ENCODE data around the gene FAM170B.

FAM170B gene

GRCh38 chr10:49131507-49132361, 2.1 kb downstream of the FAM170B start:
- H3K27me3 ChIP-seq (replicated peaks) = no peaks in the 10 kb centered on the region
- no peak for TF ChIP-seq CTCF (IDR thresholded peaks at IDR 0.05; ENCODE audit: low read depth, low read length, missing control alignments)
- no peak for DNase-seq
- in situ Hi-C loops (cut with HindIII; ENCODE audit: low pct_ligation_motif_present, low sequenced_read_pairs) = no loop called here
- no peak overlapping the region for H3K27ac ChIP-seq
- no peak overlapping the region for H3K4me3 ChIP-seq (ENCODE audit: low read depth, low read length)
- H3K36me3 ChIP-seq (replicated peaks) = no peaks in the 10 kb centered on the region

- Histone ChIP-seq H3K36me3 (replicated peaks) (no peaks in the 10 kb centered on the region), H3K27me3 (replicated peaks) (no peaks in the 10 kb centered on the region), H3K27ac (no peak overlapping the region), H3K4me3 (ENCODE audit: low read depth, low read length) (no peak overlapping the region)
- no peak for TF ChIP-seq CTCF (IDR thresholded peaks at IDR 0.05; ENCODE audit: low read depth, low read length, missing control alignments)
- DNase-seq = no peak
- in situ Hi-C loops (cut with HindIII; ENCODE audit: low pct_ligation_motif_present, low sequenced_read_pairs) = no loop called here
Measured at GRCh38 chr10:49129376-49129775, 4.4 kb downstream of the FAM170B start.

GRCh38 chr10:49128854-49129253, 5.0 kb downstream of the FAM170B start:
- Histone ChIP-seq H3K36me3 (replicated peaks) (no peaks in the 10 kb centered on the region), H3K27ac (no peak overlapping the region), H3K4me3 (ENCODE audit: low read depth, low read length) (no peak overlapping the region), H3K27me3 (replicated peaks) (no peaks in the 10 kb centered on the region)
- in situ Hi-C loops (cut with HindIII; ENCODE audit: low pct_ligation_motif_present, low sequenced_read_pairs) = no loop called here
- no peak for DNase-seq
- no peak for TF ChIP-seq CTCF (IDR thresholded peaks at IDR 0.05; ENCODE audit: low read depth, low read length, missing control alignments)

GRCh38 chr10:49123981-49124950, 9.6 kb downstream of the FAM170B start:
- no peak for DNase-seq
- H3K36me3 ChIP-seq (replicated peaks) = no peaks in the 10 kb centered on the region
- no peak overlapping the region for H3K4me3 ChIP-seq (ENCODE audit: low read depth, low read length)
- H3K27ac ChIP-seq = no peak overlapping the region
- TF ChIP-seq CTCF (IDR thresholded peaks at IDR 0.05; ENCODE audit: low read depth, low read length, missing control alignments) = no peak
- in situ Hi-C loops (cut with HindIII; ENCODE audit: low pct_ligation_motif_present, low sequenced_read_pairs) = no loop called here
- H3K27me3 ChIP-seq (replicated peaks) = no peaks in the 10 kb centered on the region

GRCh38 chr10:49120911-49121310, 12.9 kb downstream of the FAM170B start:
- no peak overlapping the region for H3K27ac ChIP-seq
- H3K27me3 ChIP-seq (replicated peaks) = no peaks in the 10 kb centered on the region
- in situ Hi-C loops (cut with HindIII; ENCODE audit: low pct_ligation_motif_present, low sequenced_read_pairs) = no loop called here
- H3K36me3 ChIP-seq (replicated peaks) = no peaks in the 10 kb centered on the region
- no peak overlapping the region for H3K4me3 ChIP-seq (ENCODE audit: low read depth, low read length)
- DNase-seq = no peak
- no peak for TF ChIP-seq CTCF (IDR thresholded peaks at IDR 0.05; ENCODE audit: low read depth, low read length, missing control alignments)
